Astrocyte (in vitro differentiated cells and primary cell): ENCODE results near the gene UNC5C.

Source experiments
- CTCF ChIP-seq: IDR thresholded peaks from 2 replicates; pipeline ENCODE4 v1.5.1; 2011; ENCODE audit warnings: low read depth, mild to moderate bottlenecking, inconsistent platforms, low read length, moderate library complexity; ENCODE audit not compliant: insufficient read depth
- EZH2 ChIP-seq: IDR thresholded peaks from 2 replicates; pipeline ENCODE4 v1.6.1; 2012; ENCODE audit warnings: mild to moderate bottlenecking, low read length, inconsistent platforms; ENCODE audit not compliant: insufficient read depth

- no peak for TF ChIP-seq CTCF
- no peak for TF ChIP-seq EZH2
Observed at GRCh38 chr4:95255396-95256107, 293.2 kb downstream of the UNC5C start.
